AG10803 (cell line): ENCODE data around the gene IZUMO1.
A peak's percentile ranks its signal among the peaks of the same experiment; 100 is the strongest.

Source experiments
- DNase-seq: peaks from one replicate; pipeline ENCODE4 v3.0.0; 2010; ENCODE audit warnings: low read depth
- H3K4me3 ChIP-seq: 2 replicates; pipeline ENCODE4 v1.5.1; 2011; ENCODE audit warnings: mild to moderate bottlenecking, low read length, control low read depth
- CTCF ChIP-seq: conservative IDR thresholded peaks from 2 replicates; pipeline ENCODE4 v1.5.1; 2011; ENCODE audit warnings: mild to moderate bottlenecking, low read length, control low read depth, inconsistent platforms

The IZUMO1 gene

GRCh38 chr19:48780631-48781391, 34.1 kb upstream of the IZUMO1 start:
- DNase-seq = peak; percentile 9
- H3K4me3 ChIP-seq = no peak overlapping the region

GRCh38 chr19:48779636-48780035, 32.9 kb upstream of the IZUMO1 start:
- no peak for DNase-seq
- no peak for TF ChIP-seq CTCF
- H3K4me3 ChIP-seq = no peak overlapping the region

More at GRCh38 chr19:48780631-48781391, 34.1 kb upstream of the IZUMO1 start:
- TF ChIP-seq CTCF = no peak

DNA sequence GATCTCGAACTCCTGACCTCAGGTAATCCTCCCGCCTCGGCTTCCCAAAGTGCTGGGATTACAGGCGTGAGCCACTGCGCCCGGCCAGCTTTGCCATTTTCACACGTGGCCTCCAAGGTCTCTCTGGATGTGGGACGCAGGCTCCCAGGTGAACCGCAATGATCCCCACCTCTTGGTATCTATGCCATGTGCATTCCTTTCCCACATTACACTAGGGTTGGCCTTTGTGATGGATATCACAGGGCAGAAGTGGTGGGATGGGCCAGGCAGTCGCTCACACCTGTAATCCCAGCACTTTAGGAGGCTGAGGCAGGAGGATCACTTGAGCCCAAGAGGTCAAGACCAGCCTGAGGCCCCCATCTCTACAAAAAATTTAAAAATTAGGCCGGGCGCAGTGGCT, 31.0 kb upstream of the IZUMO1 start:
- no peak for DNase-seq
- TF ChIP-seq CTCF = no peak
- no peak overlapping the region for H3K4me3 ChIP-seq

- DNase-seq = no peak
- no peak for TF ChIP-seq CTCF
- no peak overlapping the region for H3K4me3 ChIP-seq
These were observed 30.4 kb upstream of the IZUMO1 start for GRCh38 chr19:48777139-48777538.

DNA sequence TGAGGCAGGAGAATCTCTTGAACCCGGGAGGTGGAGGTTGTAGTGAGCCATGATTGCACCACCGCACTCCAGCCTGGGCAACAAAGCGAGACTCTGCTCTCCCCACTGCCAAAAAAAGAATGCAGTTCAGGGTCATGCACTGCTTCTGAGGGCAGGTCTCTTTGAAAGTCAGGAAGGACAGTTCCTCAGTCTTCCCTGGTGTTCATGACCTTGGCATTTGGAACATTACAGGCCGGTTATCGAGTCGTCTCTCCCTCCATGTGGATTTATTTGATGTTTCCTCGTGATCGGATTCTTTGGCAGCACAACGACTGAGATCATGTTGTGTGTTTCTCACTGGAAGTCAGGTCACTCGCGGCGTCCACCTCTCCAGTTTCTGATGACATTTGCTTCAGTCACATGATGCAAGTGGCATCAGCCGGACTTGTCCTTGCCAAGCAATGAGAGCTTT, 25.8 kb upstream of the IZUMO1 start:
- no peak overlapping the region for H3K4me3 ChIP-seq
- peak; percentile 40 for DNase-seq
- TF ChIP-seq CTCF = no peak

DNA sequence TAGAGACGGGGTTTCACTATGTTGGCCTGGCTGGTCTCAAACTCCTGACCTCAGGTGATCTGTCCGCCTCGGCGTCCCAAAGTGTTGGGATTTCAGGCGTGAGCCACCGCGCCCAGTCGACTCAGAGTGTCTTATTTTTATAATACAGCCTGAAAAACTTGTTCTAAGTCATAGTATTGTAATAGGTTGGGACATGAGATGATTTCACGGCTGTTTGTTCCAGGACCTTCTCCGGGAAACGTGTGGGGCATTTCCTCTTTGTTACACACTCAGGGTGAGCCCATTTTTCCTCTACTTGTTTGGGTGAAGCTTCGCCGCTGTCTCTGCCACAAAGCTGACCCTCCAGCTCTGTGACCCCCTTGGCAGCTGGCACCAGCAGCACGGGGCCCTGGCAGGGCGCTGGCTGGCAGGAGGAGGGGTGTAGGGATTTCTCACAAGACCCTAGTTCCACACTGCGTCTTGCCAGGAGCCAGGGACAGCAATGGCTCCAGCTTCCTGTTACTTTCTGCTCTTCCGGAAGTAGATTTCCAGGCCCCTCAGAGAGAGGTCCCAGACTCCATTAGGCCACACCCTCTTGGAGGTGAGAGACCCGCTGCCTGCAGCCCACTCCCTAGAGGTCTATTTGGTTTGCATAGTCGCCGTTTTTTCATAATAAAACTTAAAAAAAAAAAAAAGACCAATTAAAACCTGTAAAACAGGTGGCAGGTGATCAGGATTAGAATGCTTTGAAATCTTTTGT, 24.2 kb upstream of the IZUMO1 start:
- no peak overlapping the region for H3K4me3 ChIP-seq
- TF ChIP-seq CTCF = no peak
- no peak for DNase-seq

DNA sequence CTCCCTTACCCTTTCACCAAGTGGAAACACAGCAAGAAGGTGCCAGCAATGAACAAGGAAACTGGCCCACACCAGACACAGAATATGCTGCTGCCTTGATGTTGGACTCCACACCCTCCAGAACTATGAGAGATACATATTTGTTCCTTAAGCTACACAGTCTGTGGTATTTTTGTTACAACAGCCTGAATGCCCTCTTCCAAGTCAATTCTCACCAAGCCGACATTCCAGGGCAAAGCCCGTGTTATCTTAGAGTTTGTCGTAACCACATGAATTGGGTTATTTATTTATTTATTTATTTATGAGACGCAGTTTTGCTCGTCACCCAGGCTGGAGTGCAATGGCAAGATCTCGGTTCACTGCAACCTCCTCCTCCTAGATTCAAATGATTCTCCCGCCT, 23.6 kb upstream of the IZUMO1 start:
- peak; percentile 81 for DNase-seq
- no peak for TF ChIP-seq CTCF
- no peak overlapping the region for H3K4me3 ChIP-seq
